Ascending aorta (tissue), 2 donors: ENCODE data around the gene CMC1. TPM values are rescaled to one million over a fixed set of nuclear protein-coding genes. Genes with fewer than 3 reads are reported as not detected.

Experiments
- DNase-seq, 2 donors: peaks; one replicate each; pipeline ENCODE4 v3.0.0-alpha.2; 2019; ENCODE audit warnings: low spot score in 2 of 2
- H3K27ac ChIP-seq, 2 donors: fragments of 200-600 bp; sonication (generic); one replicate each; pipeline ENCODE4 v1.5.1; 2016 to 2017; ENCODE audit warnings: mild to moderate bottlenecking in 1 of 2
- H3K27me3 ChIP-seq: fragments of 200-600 bp; sonication (generic); one replicate; pipeline ENCODE4 v1.5.1; 2017
- H3K36me3 ChIP-seq, 2 donors: fragments of 200-600 bp; sonication (generic); one replicate each; pipeline ENCODE4 v1.5.1; 2016
- H3K4me1 ChIP-seq, 2 donors: fragments of 200-600 bp; sonication (generic); one replicate each; pipeline ENCODE4 v1.5.1; 2016 to 2017; ENCODE audit warnings: mild to moderate bottlenecking in 1 of 2
- H3K4me3 ChIP-seq, 2 donors: fragments of 200-600 bp; sonication (generic); one replicate each; pipeline ENCODE4 v1.5.1; 2016 to 2017; ENCODE audit warnings: mild to moderate bottlenecking in 1 of 2
- H3K9me3 ChIP-seq, 2 donors: fragments of 200-600 bp; sonication (generic); one replicate each; pipeline ENCODE4 v1.5.1; 2016
- CTCF ChIP-seq, 3 experiments: fragments of 200-600 bp in 2 of 3; fragments of 450-650 bp in 1 of 3; sonication (generic) in 2 of 3; IDR thresholded peaks; one replicate each; pipeline ENCODE4 v1.5.1; 2016 to 2019; ENCODE audit warnings: antibody characterized with exemption in 3 of 3, mild to moderate bottlenecking in 1 of 3, moderate library complexity in 1 of 3
- intact Hi-C: fragments of 100-400 bp; cut with DNase I; formaldehyde crosslinking; loops from one replicate; pipeline ENCODE4 v1.15.1; 2023
- total RNA-seq: library from RNA; depleted of rRNA; stranded (reverse); fragments of >200 nt; gene quantifications from one replicate; pipeline ENCODE4 v1.1.0, GENCODE V29; 2016

Gene CMC1
- total RNA-seq, 1 donor from 2014 or later: 68.5 TPM

- intact Hi-C loops: loop anchor here (5.0 to 10.0 kb wide), 2 partner anchors 106 to 823 kb away; partner anchors contain the start of gene CMC1
- Histone ChIP-seq H3K27me3 (no peaks in the 10 kb centered on the region), H3K9me3 (peaks cover 4 to 15% of the 10 kb centered on the region in 2 donors), H3K4me1 (peaks cover 0 to 32% of the 10 kb centered on the region in 2 donors), H3K36me3 (peaks cover 8 to 10% of the 10 kb centered on the region in 2 donors), H3K4me3 (peak overlapping the region; percentile 88 to 95), H3K27ac (peak overlapping the region; percentile 100)
- TF ChIP-seq CTCF (IDR thresholded peaks at IDR 0.05): no peak
- peak; percentile 86 to 98 for DNase-seq
Observed at GRCh38 chr3:28348265-28348628, 106.8 kb downstream of the CMC1 start.

- peak; percentile 76 to 98 for DNase-seq
- peak within 1 kb of the TSS; percentile 88 to 95 for H3K4me3 ChIP-seq
- H3K36me3 ChIP-seq: peaks cover 13 to 16% of the 10 kb centered on the region in 2 donors
- H3K9me3 ChIP-seq: peaks cover 4 to 21% of the 10 kb centered on the region in 2 donors
- no peak for TF ChIP-seq CTCF (IDR thresholded peaks at IDR 0.05)
- intact Hi-C loops: loop anchor here (5.0 to 10.0 kb wide), 2 partner anchors 107 to 824 kb away; partner anchors contain the start of gene CMC1
- no peaks in the 10 kb centered on the region for H3K27me3 ChIP-seq
- peak within 1 kb of the TSS; percentile 100 for H3K27ac ChIP-seq
- H3K4me1 ChIP-seq: peaks cover 0 to 32% of the 10 kb centered on the region in 2 donors
Observed at GRCh38 chr3:28348629-28349468, 107.4 kb downstream of the CMC1 start, which contains the start of the genes AZI2 and ZCWPW2. AZI2 (minus strand) TSS chr3:28348824; CDS start chr3:28340617, 8,207 bp downstream. ZCWPW2 (plus strand) TSS chr3:28348721; CDS start chr3:28413069, 64,348 bp downstream.

GRCh38 chr3:28349469-28350000 lies 108.1 kb downstream of the CMC1 start:
- H3K27ac ChIP-seq: peak overlapping the region; percentile 100
- H3K4me3 ChIP-seq: peak overlapping the region; percentile 88 to 95
- no peak for DNase-seq
- H3K36me3 ChIP-seq: peaks cover 15 to 16% of the 10 kb centered on the region in 2 donors
- intact Hi-C loops: loop anchor here (5.0 to 10.0 kb wide), 2 partner anchors 107 to 825 kb away; partner anchors contain the start of gene CMC1
- H3K27me3 ChIP-seq: no peaks in the 10 kb centered on the region
- H3K4me1 ChIP-seq: peaks cover 0 to 32% of the 10 kb centered on the region in 2 donors
- peaks cover 4 to 23% of the 10 kb centered on the region in 2 donors for H3K9me3 ChIP-seq
- peak in 1 of 3 experiments; percentile 31 for TF ChIP-seq CTCF (IDR thresholded peaks at IDR 0.05)

Other genes starting within 250 kb of the CMC1 start
- gene ZCWPW2, start 107.1 kb downstream of the CMC1 start, total RNA-seq: not detected
- 15.3 TPM for gene AZI2, start 107.2 kb downstream of the CMC1 start, total RNA-seq